HAP-1 (cell line): ENCODE results near the gene SLC4A11.

Experiments
- DNase-seq, 2 experiments: peaks; one replicate each; pipeline ENCODE4 v3.0.0-alpha.2; 2016 to 2020; ENCODE audit warnings: low spot score in 2 of 2
- H3K27me3 ChIP-seq: fragments of 250-450 bp; sonication (Bioruptor Pico); 2 replicates; pipeline ENCODE4 v1.5.1; 2020; ENCODE audit warnings: low read depth, mild to moderate bottlenecking, moderate library complexity
- H3K36me3 ChIP-seq: fragments of 250-450 bp; sonication (Bioruptor Pico); replicated peaks from 2 replicates; pipeline ENCODE4 v1.5.1; 2020; ENCODE audit warnings: mild to moderate bottlenecking
- H3K4me1 ChIP-seq: fragments of 250-450 bp; sonication (Bioruptor Pico); 2 replicates; pipeline ENCODE4 v1.5.1; 2020; ENCODE audit warnings: mild to moderate bottlenecking
- H3K4me3 ChIP-seq: fragments of 250-450 bp; sonication (Bioruptor Pico); 2 replicates; pipeline ENCODE4 v1.5.1; 2020; ENCODE audit warnings: mild to moderate bottlenecking, moderate library complexity
- H3K9me3 ChIP-seq: fragments of 250-450 bp; sonication (Bioruptor Pico); 2 replicates; pipeline ENCODE4 v1.5.1; 2020; ENCODE audit warnings: mild to moderate bottlenecking, moderate library complexity
- in situ Hi-C: fragments of 300-500 bp; cut with MboI; formaldehyde crosslinking; loops from 3 replicates; pipeline ENCODE4 v1.14.3; 2020; ENCODE audit warnings: low sequenced_read_pairs, inconsistent platforms, mixed read lengths

The SLC4A11 gene

GRCh38 chr20:3229158-3229557, 9.8 kb downstream of the SLC4A11 start:
- Histone ChIP-seq H3K9me3 (no peaks in the 10 kb centered on the region), H3K27me3 (no peaks in the 10 kb centered on the region), H3K4me1 (no peaks in the 10 kb centered on the region), H3K4me3 (no peak overlapping the region), H3K36me3 (peaks cover 32% of the 10 kb centered on the region)
- in situ Hi-C loops = no loop called here
- no peak for DNase-seq

- no peak for DNase-seq
- Histone ChIP-seq H3K27me3 (no peaks in the 10 kb centered on the region), H3K36me3 (peaks cover 30% of the 10 kb centered on the region), H3K4me3 (no peak overlapping the region), H3K9me3 (no peaks in the 10 kb centered on the region), H3K4me1 (no peaks in the 10 kb centered on the region)
- in situ Hi-C loops = no loop called here
Measured at GRCh38 chr20:3228750-3229032, 10.3 kb downstream of the SLC4A11 start.

GRCh38 chr20:3227936-3228749, 10.8 kb downstream of the SLC4A11 start:
- H3K4me3 ChIP-seq = no peak overlapping the region
- no peaks in the 10 kb centered on the region for H3K27me3 ChIP-seq
- peaks cover 26% of the 10 kb centered on the region for H3K36me3 ChIP-seq
- in situ Hi-C loops = no loop called here
- no peaks in the 10 kb centered on the region for H3K9me3 ChIP-seq
- no peak for DNase-seq
- no peaks in the 10 kb centered on the region for H3K4me1 ChIP-seq

- no peak for DNase-seq
Measured at GRCh38 chr20:3227506-3227905, 11.5 kb downstream of the SLC4A11 start.

GRCh38 chr20:3226864-3227263, 12.1 kb downstream of the SLC4A11 start:
- DNase-seq = no peak
- Histone ChIP-seq H3K9me3 (no peaks in the 10 kb centered on the region), H3K36me3 (peaks cover 33% of the 10 kb centered on the region), H3K4me3 (no peak overlapping the region), H3K4me1 (no peaks in the 10 kb centered on the region), H3K27me3 (no peaks in the 10 kb centered on the region)
- in situ Hi-C loops = no loop called here

More at GRCh38 chr20:3227506-3227905, 11.5 kb downstream of the SLC4A11 start:
- in situ Hi-C loops = no loop called here
- H3K4me3 ChIP-seq = no peak overlapping the region
- H3K36me3 ChIP-seq = peaks cover 29% of the 10 kb centered on the region
- H3K27me3 ChIP-seq = no peaks in the 10 kb centered on the region
- no peaks in the 10 kb centered on the region for H3K9me3 ChIP-seq
- no peaks in the 10 kb centered on the region for H3K4me1 ChIP-seq

DNA sequence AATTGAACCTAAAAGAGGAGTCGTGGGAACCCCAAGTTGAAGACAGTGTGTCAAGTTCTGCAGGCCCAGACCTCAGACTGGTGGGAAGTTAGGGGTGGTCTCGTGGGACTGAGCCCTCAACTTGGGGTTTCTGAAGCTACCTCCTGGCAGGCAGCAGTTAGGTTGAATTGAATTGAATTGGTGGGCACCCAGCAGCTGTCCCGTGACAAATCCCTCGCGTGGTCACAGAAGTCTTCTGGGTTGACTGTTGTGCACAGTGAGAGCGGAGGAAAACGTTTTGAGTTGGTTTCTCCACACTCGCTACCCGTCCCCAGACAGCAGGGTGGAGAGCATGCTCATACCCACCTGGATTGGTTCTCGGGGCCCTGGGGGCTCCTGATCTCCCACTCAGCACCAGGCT, 12.9 kb downstream of the SLC4A11 start:
- Histone ChIP-seq H3K27me3 (no peaks in the 10 kb centered on the region), H3K4me3 (no peak overlapping the region), H3K36me3 (peaks cover 40% of the 10 kb centered on the region), H3K9me3 (no peaks in the 10 kb centered on the region), H3K4me1 (no peaks in the 10 kb centered on the region)
- DNase-seq = no peak
- in situ Hi-C loops = no loop called here

DNA sequence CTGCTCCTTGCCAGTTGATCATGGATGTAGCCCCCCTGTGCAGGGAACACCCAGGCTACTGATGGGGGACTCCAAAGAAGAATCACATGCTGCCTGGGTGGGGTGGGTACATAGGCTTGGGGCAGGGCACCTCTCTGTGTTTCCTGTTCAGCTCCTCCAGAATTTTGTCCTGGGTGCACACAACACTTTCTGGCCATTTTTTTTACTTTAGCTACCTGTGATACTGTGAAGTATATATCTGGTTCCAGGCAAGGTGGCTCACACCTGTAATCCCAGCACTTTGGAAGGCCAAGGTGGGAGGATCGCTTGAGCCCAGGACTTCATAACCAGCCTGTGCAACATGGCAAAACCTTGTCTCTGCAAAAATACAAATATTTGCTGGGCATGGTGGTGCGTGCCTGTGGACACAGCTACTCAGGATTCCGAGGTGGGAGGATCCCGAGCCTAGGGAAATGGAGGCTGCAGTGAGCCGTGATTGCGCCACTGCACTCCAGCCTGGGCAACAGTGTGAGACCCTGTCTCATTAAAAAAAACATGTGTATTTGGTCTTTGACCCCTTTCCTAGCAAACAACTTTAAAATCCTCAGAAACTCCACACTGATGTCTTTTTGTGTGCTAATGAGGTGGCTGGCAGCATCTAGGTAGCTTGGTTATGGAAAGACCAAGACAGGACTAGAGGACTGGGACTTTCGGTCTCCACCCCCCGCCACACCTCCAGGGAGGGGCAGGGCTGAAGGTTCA, 14.1 kb downstream of the SLC4A11 start:
- Histone ChIP-seq H3K9me3 (no peaks in the 10 kb centered on the region), H3K4me3 (no peak overlapping the region), H3K36me3 (peaks cover 47% of the 10 kb centered on the region), H3K27me3 (no peaks in the 10 kb centered on the region), H3K4me1 (no peaks in the 10 kb centered on the region)
- no peak for DNase-seq
- in situ Hi-C loops = no loop called here

DNA sequence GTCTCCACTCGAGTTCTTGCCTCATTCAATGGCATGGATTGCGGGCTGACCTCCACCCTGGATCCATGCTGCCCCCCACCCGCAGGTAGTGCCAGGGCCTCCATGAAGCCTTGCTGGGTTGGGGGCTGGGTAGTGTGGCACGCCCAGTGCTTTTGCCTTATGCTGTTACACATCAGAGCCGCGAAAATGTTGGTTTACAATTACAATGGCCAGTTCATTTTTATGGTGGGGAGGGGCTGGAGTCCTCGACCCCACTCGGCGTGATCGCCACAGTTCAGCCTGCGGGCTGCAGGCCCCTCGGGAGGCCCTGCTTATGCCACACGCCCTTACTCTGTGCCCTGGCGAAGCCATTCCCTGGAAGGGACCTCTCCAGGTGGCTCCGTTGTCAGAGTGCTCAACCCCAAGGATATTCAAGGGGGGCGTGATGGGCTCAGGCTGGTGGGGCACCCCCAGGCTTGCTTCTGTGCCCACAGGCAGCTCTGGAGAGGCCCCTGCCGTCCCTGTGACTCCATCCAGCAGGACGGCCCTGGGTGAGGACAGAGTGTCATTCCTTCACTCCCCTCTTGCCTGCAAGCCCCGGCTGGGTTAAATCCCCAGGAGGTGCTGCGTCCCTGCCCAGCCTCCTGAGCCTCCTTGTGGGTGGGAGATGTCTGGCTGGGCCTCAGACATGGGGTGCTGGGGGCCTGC, 14.9 kb downstream of the SLC4A11 start:
- Histone ChIP-seq H3K4me3 (no peak overlapping the region), H3K36me3 (peaks cover 52% of the 10 kb centered on the region), H3K27me3 (no peaks in the 10 kb centered on the region), H3K4me1 (no peaks in the 10 kb centered on the region), H3K9me3 (no peaks in the 10 kb centered on the region)
- no peak for DNase-seq
- in situ Hi-C loops = no loop called here

GRCh38 chr20:3223651-3223993, 15.4 kb downstream of the SLC4A11 start:
- H3K27me3 ChIP-seq = no peaks in the 10 kb centered on the region
- no peaks in the 10 kb centered on the region for H3K4me1 ChIP-seq
- in situ Hi-C loops = no loop called here
- no peaks in the 10 kb centered on the region for H3K9me3 ChIP-seq
- no peak for DNase-seq
- H3K4me3 ChIP-seq = no peak overlapping the region
- H3K36me3 ChIP-seq = peaks cover 55% of the 10 kb centered on the region

DNA sequence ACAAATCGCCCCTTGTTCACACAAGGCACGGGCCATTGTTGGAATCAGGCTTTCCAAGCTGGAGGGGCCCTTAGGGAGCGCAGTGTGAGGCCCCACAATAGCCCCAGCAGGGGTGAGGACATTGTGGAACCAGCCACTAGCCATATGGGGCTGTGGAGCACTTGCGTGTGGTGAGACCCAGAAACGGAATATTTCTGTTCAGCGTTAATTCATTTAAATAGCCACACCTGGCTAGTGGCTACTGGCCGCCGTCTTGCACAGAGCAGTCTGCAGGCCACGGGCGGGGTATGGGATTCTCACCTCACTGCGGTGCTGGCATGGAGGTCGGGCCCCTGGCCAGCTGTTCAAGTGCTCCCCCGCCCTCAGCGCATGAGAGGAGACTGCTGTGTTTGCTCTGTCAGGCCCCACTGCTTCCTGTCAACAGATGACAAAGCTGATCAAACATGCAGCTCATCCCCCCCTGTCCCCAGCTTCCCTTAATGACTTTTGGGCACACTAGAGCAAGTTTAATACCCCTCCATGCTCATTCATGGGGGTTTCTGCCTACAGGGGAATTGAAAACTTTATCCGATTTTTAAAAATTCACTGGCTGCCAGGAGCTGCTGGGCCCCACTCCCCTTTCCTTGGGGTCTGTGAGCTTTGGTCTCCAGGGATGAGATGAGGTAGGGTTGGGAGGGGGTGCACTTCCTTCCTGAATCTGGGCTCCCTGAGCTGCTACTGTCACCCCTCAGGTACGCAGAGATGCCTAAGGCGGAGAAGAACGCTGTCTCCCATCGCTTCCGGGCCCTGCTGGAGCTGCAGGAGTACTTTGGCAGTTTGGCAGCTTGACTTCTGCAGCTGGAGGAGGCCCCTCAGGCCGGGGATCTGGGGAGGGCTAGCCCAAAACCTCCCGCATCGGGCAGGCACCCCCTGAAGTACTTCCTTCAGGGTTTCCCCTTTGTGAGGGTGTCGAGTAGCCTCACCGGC, 16.1 kb downstream of the SLC4A11 start:
- no peaks in the 10 kb centered on the region for H3K4me1 ChIP-seq
- H3K36me3 ChIP-seq = peaks cover 56% of the 10 kb centered on the region
- H3K27me3 ChIP-seq = no peaks in the 10 kb centered on the region
- H3K9me3 ChIP-seq = no peaks in the 10 kb centered on the region
- no peak overlapping the region for H3K4me3 ChIP-seq
- DNase-seq = no peak
- in situ Hi-C loops = no loop called here

- H3K36me3 ChIP-seq = peaks cover 58% of the 10 kb centered on the region
- H3K9me3 ChIP-seq = no peaks in the 10 kb centered on the region
- no peaks in the 10 kb centered on the region for H3K4me1 ChIP-seq
- in situ Hi-C loops = no loop called here
- H3K27me3 ChIP-seq = no peaks in the 10 kb centered on the region
- DNase-seq = no peak
- no peak overlapping the region for H3K4me3 ChIP-seq
Measured at GRCh38 chr20:3221398-3222226, 17.4 kb downstream of the SLC4A11 start.

DNA sequence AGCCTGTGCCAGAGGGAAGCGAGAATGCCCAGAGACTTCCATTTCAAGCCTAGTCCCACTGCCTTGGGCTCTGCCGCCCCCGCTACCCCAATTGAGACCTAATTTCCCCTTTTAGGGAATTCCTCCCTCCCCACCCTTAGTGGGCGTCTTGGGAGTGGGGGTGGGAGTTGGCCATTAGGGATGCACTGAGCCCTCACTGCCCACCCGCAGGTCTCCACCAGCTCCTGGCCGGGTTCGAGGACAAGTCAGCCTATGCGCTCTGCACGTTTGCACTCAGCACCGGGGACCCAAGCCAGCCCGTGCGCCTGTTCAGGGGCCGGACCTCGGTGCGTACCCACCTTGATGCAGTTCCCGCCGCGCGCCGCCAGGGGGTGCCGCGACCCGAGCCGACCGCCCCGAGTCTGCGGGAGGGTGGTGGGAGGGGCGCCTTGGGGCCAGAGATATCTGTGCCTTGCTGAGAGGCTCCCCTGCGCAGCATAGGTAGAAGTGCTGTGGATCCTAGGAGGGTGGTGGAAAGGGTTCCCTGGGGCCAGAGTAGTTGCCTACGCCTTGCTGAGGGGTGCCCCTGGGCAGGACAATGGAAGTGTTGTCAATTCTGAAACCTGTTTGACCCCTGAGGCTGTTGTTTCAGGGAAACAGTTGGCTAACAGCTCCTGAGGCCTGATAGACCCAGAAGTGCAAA, 20.5 kb downstream of the SLC4A11 start:
- no peaks in the 10 kb centered on the region for H3K27me3 ChIP-seq
- in situ Hi-C loops = loop anchor here (10.0 kb wide), 1 partner anchor 96 kb away; no protein-coding TSS in a partner anchor
- H3K9me3 ChIP-seq = no peaks in the 10 kb centered on the region
- DNase-seq = peak; percentile 40 to 86
- no peak overlapping the region for H3K4me3 ChIP-seq
- peaks cover 66% of the 10 kb centered on the region for H3K36me3 ChIP-seq
- no peaks in the 10 kb centered on the region for H3K4me1 ChIP-seq
